ENCODE results near the gene AOX1. TPM values are rescaled to one million over a fixed set of nuclear protein-coding genes. Genes with fewer than 3 reads are reported as not detected.

Gene AOX1
- total and polyA plus RNA-seq, 4 donors: 9.9 to 1,131 (median 486) TPM

GRCh38 chr2:200702646-200703118 lies 116.9 kb downstream of the AOX1 start:
- no peak overlapping the region for H3K4me3 ChIP-seq (ENCODE audit: low read depth in 1 of 3, low read length in 3 of 3)
- H3K27ac ChIP-seq (ENCODE audit: low read depth in 1 of 2, low read length in 2 of 2): peak overlapping the region; percentile 24 to 68
- no peaks in the 10 kb centered on the region for H3K9me3 ChIP-seq (ENCODE audit: control insufficient read depth in 4 of 4, low read length in 3 of 4)
- peaks cover 0 to 16% (median 10%) of the 10 kb centered on the region in 4 donors for H3K4me1 ChIP-seq (ENCODE audit: control insufficient read depth in 4 of 4, insufficient read depth in 4 of 4, low read length in 3 of 4)
- no peaks in the 10 kb centered on the region for H3K36me3 ChIP-seq (ENCODE audit: control insufficient read depth in 4 of 4, insufficient read depth in 3 of 4, low read depth in 1 of 4, low read length in 3 of 4)
- peak overlapping the region in 1 of 2 donors; percentile 21 for H3K9ac ChIP-seq (ENCODE audit: low read depth in 1 of 2, low read length in 2 of 2)
- H3K27me3 ChIP-seq (ENCODE audit: control insufficient read depth in 4 of 4, insufficient read depth in 4 of 4, low read length in 3 of 4): no peaks in the 10 kb centered on the region
- TF ChIP-seq ATF3 (IDR thresholded peaks at IDR 0.05) (peak; percentile 42), CTCF (IDR thresholded peaks at IDR 0.05; ENCODE audit: low read depth, low read length, missing input control) (no peak), YY1 (IDR thresholded peaks at IDR 0.05) (peak; percentile 63), NR2F2 (IDR thresholded peaks at IDR 0.05) (peak; percentile 27), HNF4G (IDR thresholded peaks at IDR 0.05) (no peak), RAD21 (IDR thresholded peaks at IDR 0.05) (peak in 1 of 2 donors; percentile 27), SP1 (IDR thresholded peaks at IDR 0.05) (peak; percentile 72), HNF4A (conservative IDR thresholded peaks at IDR 0.05) (peak; percentile 79 to 91), FOXA2 (IDR thresholded peaks at IDR 0.05) (peak; percentile 48), FOXA1 (IDR thresholded peaks at IDR 0.05) (no peak), ZBTB33 (IDR thresholded peaks at IDR 0.05) (peak; percentile 75), GABPA (IDR thresholded peaks at IDR 0.05 in 1 of 2, conservative IDR thresholded peaks at IDR 0.05 in 1 of 2) (no peak), JUND (IDR thresholded peaks at IDR 0.05) (peak; percentile 77 to 88), REST (IDR thresholded peaks at IDR 0.05) (peak; percentile 66), EGR1 (IDR thresholded peaks at IDR 0.05; ENCODE audit: low read depth in 2 of 2) (no peak), TAF1 (conservative IDR thresholded peaks at IDR 0.05) (no peak), RXRA (IDR thresholded peaks at IDR 0.05) (peak; percentile 97 to 98), MAX (IDR thresholded peaks at IDR 0.05) (peak; percentile 58)
- no peak for DNase-seq (ENCODE audit: low spot score)
- 41% methylated on average over 4 of the region's 4 CpGs for WGBS

Data from liver (tissue), 9 donors.